ENCODE data around the gene RHBDL3. TPM values are rescaled to one million over a fixed set of nuclear protein-coding genes. Genes with fewer than 3 reads are reported as not detected.

The RHBDL3 gene
- total RNA-seq, 2 donors from 2014 or later: 0.63 TPM; not detected in 1

DNA sequence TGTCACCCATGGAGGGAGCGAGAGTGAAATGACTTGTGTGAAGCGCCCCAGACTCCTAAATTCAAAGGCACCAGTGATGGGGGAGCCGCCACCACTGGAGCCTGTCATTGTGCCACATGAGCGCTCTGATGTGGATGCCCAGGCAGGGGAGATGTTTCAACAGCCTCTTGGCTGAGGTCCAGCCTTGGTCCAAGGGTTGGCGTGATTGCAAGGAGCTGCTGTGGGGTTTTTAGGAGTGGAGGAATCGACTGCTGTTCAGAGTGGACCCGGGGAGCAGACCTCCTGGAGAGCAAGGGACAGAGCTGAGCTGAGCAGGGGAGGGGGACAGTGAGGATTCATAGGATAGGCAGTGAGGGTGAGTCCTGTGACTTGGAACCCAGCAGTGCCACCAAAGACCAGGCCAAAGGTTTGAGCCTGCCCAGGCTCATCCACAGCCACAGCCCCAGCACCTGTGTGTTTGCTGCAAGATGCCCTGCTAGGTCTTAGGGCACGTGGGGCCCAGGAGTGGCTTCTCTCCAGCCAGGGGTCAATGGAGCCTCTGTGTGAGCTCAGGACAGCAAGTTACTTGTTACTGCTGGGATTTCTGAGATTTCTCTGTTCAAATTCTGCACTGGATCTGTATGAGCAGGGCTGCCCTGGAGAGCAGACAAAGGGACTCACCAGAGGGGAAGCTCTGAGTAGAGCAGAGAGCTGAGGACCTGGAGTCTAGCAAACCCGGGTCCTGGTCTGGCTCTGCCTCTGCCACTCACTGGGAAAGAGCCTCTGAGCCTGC lies 20.3 kb downstream of the RHBDL3 start:
- Histone ChIP-seq H3K36me3 (no peaks in the 10 kb centered on the region), H3K27ac (no peak overlapping the region), H3K4me3 (no peak overlapping the region), H3K4me1 (ENCODE audit: control insufficient read depth in 1 of 2, low read depth in 2 of 2) (no peaks in the 10 kb centered on the region), H3K9me3 (no peaks in the 10 kb centered on the region), H3K27me3 (replicated peaks; ENCODE audit: insufficient read depth) (no peaks in the 10 kb centered on the region)
- TF ChIP-seq, protein P1, sequence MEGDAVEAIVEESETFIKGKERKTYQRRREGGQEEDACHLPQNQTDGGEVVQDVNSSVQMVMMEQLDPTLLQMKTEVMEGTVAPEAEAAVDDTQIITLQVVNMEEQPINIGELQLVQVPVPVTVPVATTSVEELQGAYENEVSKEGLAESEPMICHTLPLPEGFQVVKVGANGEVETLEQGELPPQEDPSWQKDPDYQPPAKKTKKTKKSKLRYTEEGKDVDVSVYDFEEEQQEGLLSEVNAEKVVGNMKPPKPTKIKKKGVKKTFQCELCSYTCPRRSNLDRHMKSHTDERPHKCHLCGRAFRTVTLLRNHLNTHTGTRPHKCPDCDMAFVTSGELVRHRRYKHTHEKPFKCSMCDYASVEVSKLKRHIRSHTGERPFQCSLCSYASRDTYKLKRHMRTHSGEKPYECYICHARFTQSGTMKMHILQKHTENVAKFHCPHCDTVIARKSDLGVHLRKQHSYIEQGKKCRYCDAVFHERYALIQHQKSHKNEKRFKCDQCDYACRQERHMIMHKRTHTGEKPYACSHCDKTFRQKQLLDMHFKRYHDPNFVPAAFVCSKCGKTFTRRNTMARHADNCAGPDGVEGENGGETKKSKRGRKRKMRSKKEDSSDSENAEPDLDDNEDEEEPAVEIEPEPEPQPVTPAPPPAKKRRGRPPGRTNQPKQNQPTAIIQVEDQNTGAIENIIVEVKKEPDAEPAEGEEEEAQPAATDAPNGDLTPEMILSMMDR (IDR thresholded peaks at IDR 0.05): no peak
- no peak for DNase-seq (ENCODE audit: low spot score)
- ATAC-seq (ENCODE audit: insufficient number of reproducible peaks, low FRiP score, low read depth): no peak

DNA sequence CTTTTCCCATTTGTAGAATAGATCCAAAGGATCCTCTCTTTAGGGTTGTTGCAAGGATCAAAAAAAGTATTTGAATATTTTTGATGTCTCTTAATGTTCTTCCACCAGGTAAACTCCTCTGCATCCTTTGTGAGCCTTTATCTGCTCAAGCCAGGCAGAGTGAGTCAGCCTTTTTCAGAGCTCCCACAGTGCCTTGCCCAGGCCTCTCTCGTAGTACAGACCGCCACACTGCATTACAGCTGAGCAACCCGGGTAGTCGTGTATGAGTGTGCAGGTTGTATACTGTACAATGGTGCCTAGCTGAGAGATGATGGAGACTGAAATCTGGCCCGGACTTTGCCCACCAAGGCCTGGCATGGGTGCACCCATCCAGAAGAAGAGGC lies 20.9 kb downstream of the RHBDL3 start:
- H3K4me3 ChIP-seq: no peak overlapping the region
- TF ChIP-seq, protein P1 (IDR thresholded peaks at IDR 0.05): no peak
- H3K27ac ChIP-seq: no peak overlapping the region
- no peak for DNase-seq (ENCODE audit: low spot score)
- no peak for ATAC-seq (ENCODE audit: insufficient number of reproducible peaks, low FRiP score, low read depth)
- no peaks in the 10 kb centered on the region for H3K9me3 ChIP-seq
- H3K4me1 ChIP-seq (ENCODE audit: control insufficient read depth in 1 of 2, low read depth in 2 of 2): no peaks in the 10 kb centered on the region
- H3K36me3 ChIP-seq: no peaks in the 10 kb centered on the region
- no peaks in the 10 kb centered on the region for H3K27me3 ChIP-seq (replicated peaks; ENCODE audit: insufficient read depth)

DNA sequence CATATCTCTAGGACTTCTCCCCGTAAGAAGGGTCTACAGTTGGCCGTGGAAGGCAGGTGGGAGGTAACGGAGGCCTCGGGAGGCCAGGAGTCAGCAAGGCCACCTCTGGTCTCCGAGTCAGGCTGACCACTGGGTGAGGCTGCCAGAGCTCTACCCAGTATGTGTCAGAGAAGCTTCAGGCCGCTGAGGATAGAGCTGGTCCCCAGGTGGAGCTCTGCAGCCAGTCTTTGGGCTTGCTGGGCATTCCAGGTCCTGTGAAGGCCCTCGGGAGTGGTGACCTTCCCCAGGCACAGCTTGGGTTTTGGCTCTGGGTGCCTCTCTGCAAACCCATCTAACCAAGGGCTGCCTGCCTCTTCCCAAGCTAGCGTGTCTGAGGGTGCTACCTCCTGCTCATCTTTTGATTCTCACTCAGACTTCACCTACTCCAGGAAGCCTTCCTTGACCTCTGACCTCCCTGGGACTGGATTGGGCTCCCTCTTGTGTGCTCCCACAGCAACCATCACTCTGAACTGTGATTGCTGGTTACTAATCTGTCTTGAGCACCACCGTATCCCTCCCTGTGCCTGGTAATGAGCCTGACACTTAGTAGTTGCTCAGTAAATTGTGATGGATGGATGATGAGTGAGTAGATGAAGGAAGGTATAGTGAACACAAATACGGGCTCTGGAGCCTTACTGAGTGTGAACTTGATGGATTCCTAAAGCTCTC lies 22.3 kb downstream of the RHBDL3 start:
- ATAC-seq (ENCODE audit: insufficient number of reproducible peaks, low FRiP score, low read depth): no peak
- Histone ChIP-seq H3K4me3 (no peak overlapping the region), H3K9me3 (no peaks in the 10 kb centered on the region), H3K4me1 (ENCODE audit: control insufficient read depth in 1 of 2, low read depth in 2 of 2) (no peaks in the 10 kb centered on the region), H3K36me3 (no peaks in the 10 kb centered on the region), H3K27me3 (replicated peaks; ENCODE audit: insufficient read depth) (no peaks in the 10 kb centered on the region), H3K27ac (no peak overlapping the region)
- no peak for DNase-seq (ENCODE audit: low spot score)
- TF ChIP-seq, protein P1 (IDR thresholded peaks at IDR 0.05): no peak

DNA sequence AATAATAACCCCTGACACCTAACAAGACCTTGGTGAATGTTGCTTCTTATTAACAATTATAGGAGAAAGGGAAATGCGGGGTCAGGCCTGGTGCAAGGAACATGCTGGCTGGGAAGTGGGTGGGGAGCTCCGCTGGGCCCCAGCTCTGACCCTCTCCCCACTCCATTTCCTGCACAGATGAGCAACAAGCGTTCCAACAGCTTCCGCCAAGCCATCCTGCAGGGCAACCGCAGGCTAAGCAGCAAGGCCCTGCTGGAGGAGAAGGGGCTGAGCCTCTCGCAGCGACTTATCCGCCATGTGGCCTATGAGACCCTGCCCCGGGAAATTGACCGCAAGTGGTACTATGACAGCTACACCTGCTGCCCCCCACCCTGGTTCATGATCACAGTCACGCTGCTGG lies 23.0 kb downstream of the RHBDL3 start:
- Histone ChIP-seq H3K36me3 (no peaks in the 10 kb centered on the region), H3K4me3 (no peak overlapping the region), H3K4me1 (ENCODE audit: control insufficient read depth in 1 of 2, low read depth in 2 of 2) (no peaks in the 10 kb centered on the region), H3K27me3 (replicated peaks; ENCODE audit: insufficient read depth) (no peaks in the 10 kb centered on the region), H3K27ac (no peak overlapping the region), H3K9me3 (no peaks in the 10 kb centered on the region)
- DNase-seq (ENCODE audit: low spot score) (no peak), ATAC-seq (ENCODE audit: insufficient number of reproducible peaks, low FRiP score, low read depth) (no peak)
- TF ChIP-seq, protein P1 (IDR thresholded peaks at IDR 0.05): no peak

DNA sequence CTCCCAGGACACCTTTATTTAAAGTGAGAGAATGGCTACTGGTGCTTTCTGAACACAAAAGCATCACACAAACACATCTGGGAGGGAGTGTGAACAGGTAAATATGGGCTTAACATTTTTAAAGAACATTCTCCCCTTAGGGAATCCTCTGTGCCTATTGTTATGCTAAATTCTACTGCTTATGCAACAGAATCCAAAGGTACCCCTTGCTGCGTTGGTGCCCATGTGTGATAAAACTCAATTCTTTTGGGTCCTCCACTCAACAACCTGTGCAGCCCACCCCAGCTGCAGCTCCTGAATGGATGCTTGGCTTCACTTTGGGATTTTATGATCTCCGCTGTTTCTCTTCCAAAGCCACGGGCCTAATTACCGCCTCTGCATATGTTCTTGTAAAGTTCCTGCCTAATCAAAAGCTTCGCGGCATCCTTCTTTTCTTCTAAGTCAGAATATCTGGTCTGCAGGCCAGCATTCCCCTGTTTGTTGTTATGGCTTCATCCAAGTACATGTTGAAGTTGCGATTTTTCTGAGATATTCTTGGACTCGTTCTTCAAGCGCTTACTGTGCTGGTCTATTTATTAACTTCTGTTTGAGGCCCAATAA lies 23.9 kb downstream of the RHBDL3 start:
- Histone ChIP-seq H3K4me3 (no peak overlapping the region), H3K36me3 (no peaks in the 10 kb centered on the region), H3K27me3 (replicated peaks; ENCODE audit: insufficient read depth) (no peaks in the 10 kb centered on the region), H3K9me3 (no peaks in the 10 kb centered on the region), H3K27ac (no peak overlapping the region), H3K4me1 (ENCODE audit: control insufficient read depth in 1 of 2, low read depth in 2 of 2) (no peaks in the 10 kb centered on the region)
- DNase-seq (ENCODE audit: low spot score): no peak
- ATAC-seq (ENCODE audit: insufficient number of reproducible peaks, low FRiP score, low read depth): no peak
- TF ChIP-seq, protein P1 (IDR thresholded peaks at IDR 0.05): no peak
